Ishikawa (cell line): ENCODE results near the gene MAP1LC3A.

ENCODE experiments used
- CEBPB ChIP-seq: IDR thresholded peaks from 2 replicates; pipeline ENCODE4 v1.6.1; 2012
- CREB1 ChIP-seq: IDR thresholded peaks from 2 replicates; pipeline ENCODE4 v1.6.1; 2012; ENCODE audit warnings: low read depth
- EGR1 ChIP-seq: IDR thresholded peaks from 2 replicates; pipeline ENCODE4 v1.6.1; 2012
- EP300 ChIP-seq: IDR thresholded peaks from 2 replicates; pipeline ENCODE4 v1.6.1; 2012; ENCODE audit warnings: borderline replicate concordance
- FOXM1 ChIP-seq: IDR thresholded peaks from 2 replicates; pipeline ENCODE4 v1.6.1; 2012; ENCODE audit warnings: low read depth, borderline replicate concordance
- NFIC ChIP-seq: IDR thresholded peaks from 2 replicates; pipeline ENCODE4 v1.6.1; 2012
- RAD21 ChIP-seq: IDR thresholded peaks from 2 replicates; pipeline ENCODE4 v1.6.1; 2012; ENCODE audit warnings: low read depth
- TAF1 ChIP-seq: IDR thresholded peaks from 2 replicates; pipeline ENCODE4 v1.6.1; 2012; ENCODE audit warnings: low read depth, mild to moderate bottlenecking
- TCF12 ChIP-seq: IDR thresholded peaks from 2 replicates; pipeline ENCODE4 v1.6.1; 2012; ENCODE audit warnings: low read depth
- TEAD4 ChIP-seq: IDR thresholded peaks from 2 replicates; pipeline ENCODE4 v1.6.1; 2012
- YY1 ChIP-seq: IDR thresholded peaks from 2 replicates; pipeline ENCODE4 v1.6.1; 2012; ENCODE audit warnings: low read depth
- ZBTB7A ChIP-seq: IDR thresholded peaks from 2 replicates; pipeline ENCODE4 v1.6.1; 2012; ENCODE audit warnings: low read depth
- TF ChIP-seq, protein P1 (sequence below): IDR thresholded peaks from 2 replicates; pipeline ENCODE4 v1.6.1; 2012
- TF ChIP-seq, protein P2 (sequence below): IDR thresholded peaks from 2 replicates; pipeline ENCODE4 v1.6.1; 2012; ENCODE audit warnings: low read depth, mild to moderate bottlenecking
- TF ChIP-seq, protein P3 (sequence below): IDR thresholded peaks from 2 replicates; pipeline ENCODE4 v1.6.1; 2012

MAP1LC3A gene

GRCh38 chr20:34531608-34532265 is 26.8 kb upstream of the MAP1LC3A start:
- TF ChIP-seq, protein P1, sequence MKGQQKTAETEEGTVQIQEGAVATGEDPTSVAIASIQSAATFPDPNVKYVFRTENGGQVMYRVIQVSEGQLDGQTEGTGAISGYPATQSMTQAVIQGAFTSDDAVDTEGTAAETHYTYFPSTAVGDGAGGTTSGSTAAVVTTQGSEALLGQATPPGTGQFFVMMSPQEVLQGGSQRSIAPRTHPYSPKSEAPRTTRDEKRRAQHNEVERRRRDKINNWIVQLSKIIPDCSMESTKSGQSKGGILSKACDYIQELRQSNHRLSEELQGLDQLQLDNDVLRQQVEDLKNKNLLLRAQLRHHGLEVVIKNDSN, result no peak
- TF ChIP-seq EP300 (no peak), TAF1 (no peak), CREB1 (no peak), YY1 (no peak), RAD21 (no peak), TEAD4 (no peak)
- TF ChIP-seq, protein P2, sequence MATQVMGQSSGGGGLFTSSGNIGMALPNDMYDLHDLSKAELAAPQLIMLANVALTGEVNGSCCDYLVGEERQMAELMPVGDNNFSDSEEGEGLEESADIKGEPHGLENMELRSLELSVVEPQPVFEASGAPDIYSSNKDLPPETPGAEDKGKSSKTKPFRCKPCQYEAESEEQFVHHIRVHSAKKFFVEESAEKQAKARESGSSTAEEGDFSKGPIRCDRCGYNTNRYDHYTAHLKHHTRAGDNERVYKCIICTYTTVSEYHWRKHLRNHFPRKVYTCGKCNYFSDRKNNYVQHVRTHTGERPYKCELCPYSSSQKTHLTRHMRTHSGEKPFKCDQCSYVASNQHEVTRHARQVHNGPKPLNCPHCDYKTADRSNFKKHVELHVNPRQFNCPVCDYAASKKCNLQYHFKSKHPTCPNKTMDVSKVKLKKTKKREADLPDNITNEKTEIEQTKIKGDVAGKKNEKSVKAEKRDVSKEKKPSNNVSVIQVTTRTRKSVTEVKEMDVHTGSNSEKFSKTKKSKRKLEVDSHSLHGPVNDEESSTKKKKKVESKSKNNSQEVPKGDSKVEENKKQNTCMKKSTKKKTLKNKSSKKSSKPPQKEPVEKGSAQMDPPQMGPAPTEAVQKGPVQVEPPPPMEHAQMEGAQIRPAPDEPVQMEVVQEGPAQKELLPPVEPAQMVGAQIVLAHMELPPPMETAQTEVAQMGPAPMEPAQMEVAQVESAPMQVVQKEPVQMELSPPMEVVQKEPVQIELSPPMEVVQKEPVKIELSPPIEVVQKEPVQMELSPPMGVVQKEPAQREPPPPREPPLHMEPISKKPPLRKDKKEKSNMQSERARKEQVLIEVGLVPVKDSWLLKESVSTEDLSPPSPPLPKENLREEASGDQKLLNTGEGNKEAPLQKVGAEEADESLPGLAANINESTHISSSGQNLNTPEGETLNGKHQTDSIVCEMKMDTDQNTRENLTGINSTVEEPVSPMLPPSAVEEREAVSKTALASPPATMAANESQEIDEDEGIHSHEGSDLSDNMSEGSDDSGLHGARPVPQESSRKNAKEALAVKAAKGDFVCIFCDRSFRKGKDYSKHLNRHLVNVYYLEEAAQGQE, result no peak

GRCh38 chr20:34532320-34532719 is 26.2 kb upstream of the MAP1LC3A start:
- TF ChIP-seq CEBPB (no peak), TAF1 (no peak), TEAD4 (no peak), ZBTB7A (no peak), RAD21 (no peak), EP300 (no peak), TCF12 (no peak), CREB1 (no peak), YY1 (no peak), EGR1 (no peak), NFIC (no peak), FOXM1 (no peak)
- TF ChIP-seq, protein P3, sequence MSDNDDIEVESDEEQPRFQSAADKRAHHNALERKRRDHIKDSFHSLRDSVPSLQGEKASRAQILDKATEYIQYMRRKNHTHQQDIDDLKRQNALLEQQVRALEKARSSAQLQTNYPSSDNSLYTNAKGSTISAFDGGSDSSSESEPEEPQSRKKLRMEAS, result no peak
- TF ChIP-seq, protein P1, result no peak
- TF ChIP-seq, protein P2, result no peak

DNA sequence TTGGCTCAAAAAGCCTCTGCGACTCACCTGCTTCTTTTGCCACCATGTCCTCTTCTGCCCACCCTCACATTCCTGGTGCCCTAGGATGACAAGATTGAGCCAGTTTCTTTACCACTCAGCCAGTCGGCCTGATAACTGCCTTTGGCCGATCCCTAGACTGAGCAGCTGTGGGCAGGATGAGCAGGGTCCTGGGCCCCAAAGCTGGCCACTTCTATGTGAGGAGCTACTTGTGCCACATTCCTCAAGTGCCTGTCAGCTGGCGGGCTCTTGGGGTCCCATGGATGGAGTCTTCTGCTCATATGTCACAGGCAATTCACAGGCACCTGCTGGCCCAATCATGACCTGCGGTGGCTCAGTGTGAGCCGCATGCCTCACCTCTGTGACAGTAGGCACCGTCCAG is 25.8 kb upstream of the MAP1LC3A start:
- TF ChIP-seq EGR1 (no peak), YY1 (no peak), EP300 (no peak), TAF1 (no peak), RAD21 (no peak), NFIC (no peak), TCF12 (no peak), CEBPB (no peak), ZBTB7A (no peak), TEAD4 (no peak), CREB1 (no peak), FOXM1 (no peak)
- TF ChIP-seq, protein P1, result no peak
- TF ChIP-seq, protein P2, result no peak
- TF ChIP-seq, protein P3, result no peak
